Measurements from ENCODE around the gene FERMT2. TPM values are rescaled to one million over a fixed set of nuclear protein-coding genes. Genes with fewer than 3 reads are reported as not detected.
A peak's percentile ranks its signal among the peaks of the same experiment; 100 is the strongest.

The FERMT2 gene
- polyA plus RNA-seq, 2 of the 4 experiments (the other 2 are of a cell fraction): 42.9 to 102 TPM

DNA sequence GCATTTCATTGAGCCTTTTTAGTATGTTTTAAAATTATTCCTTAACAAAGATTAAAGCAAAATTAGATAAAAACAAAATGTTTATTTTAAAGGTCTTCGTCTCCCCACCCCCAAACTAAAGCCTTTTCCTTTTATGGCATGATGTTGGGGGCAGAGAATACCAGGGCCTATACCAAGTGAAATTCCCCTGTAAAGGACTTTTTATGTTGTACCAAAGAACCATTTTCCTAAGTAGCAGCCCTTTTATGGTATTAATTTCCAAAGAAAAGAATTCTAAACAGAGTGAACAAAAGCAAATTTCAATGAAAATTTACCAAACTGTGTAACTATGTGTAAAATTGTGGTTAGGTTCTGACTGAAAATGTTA, 87.5 kb downstream of the FERMT2 start:
- ATAC-seq (no peak), FAIRE-seq (no peak), DNase-seq (ENCODE audit: low read depth in 1 of 2, low spot score in 1 of 2) (no peak)
- 0 out of 3 replicates have a peak overlapping the region, but pooled peaks have one; percentile 6 for H3K4me2 ChIP-seq
- CTCF ChIA-PET: interaction anchor here (1.3 kb wide), 1 partner anchor 40 kb away, joined by 3 read pairs; no protein-coding TSS in a partner anchor
- no peak overlapping the region for H3K4me3 ChIP-seq
- POLR2A ChIA-PET: no interaction called here
- TF ChIP-seq HEYL (CRISPR knock-in tag; IDR thresholded peaks at IDR 0.05) (no peak), EHMT2 (IDR thresholded peaks at IDR 0.05; ENCODE audit: low read depth) (no peak), TFCP2L1 (CRISPR knock-in tag; IDR thresholded peaks at IDR 0.05) (no peak), ESRRA (IDR thresholded peaks at IDR 0.05; ENCODE audit: borderline replicate concordance, low read length) (no peak), ZFP36 (IDR thresholded peaks at IDR 0.05; ENCODE audit: borderline replicate concordance, partially characterized antibody) (no peak), JUNB (IDR thresholded peaks at IDR 0.05) (no peak), FOSL2 (IDR thresholded peaks at IDR 0.05) (no peak), FOSL2 (CRISPR knock-in tag; IDR thresholded peaks at IDR 0.05) (no peak)
- TF ChIP-seq, protein P1, sequence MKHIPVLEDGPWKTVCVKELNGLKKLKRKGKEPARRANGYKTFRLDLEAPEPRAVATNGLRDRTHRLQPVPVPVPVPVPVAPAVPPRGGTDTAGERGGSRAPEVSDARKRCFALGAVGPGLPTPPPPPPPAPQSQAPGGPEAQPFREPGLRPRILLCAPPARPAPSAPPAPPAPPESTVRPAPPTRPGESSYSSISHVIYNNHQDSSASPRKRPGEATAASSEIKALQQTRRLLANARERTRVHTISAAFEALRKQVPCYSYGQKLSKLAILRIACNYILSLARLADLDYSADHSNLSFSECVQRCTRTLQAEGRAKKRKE (CRISPR knock-in tag; IDR thresholded peaks at IDR 0.05; ENCODE audit: low read depth): no peak
- TF ChIP-seq, protein P2, sequence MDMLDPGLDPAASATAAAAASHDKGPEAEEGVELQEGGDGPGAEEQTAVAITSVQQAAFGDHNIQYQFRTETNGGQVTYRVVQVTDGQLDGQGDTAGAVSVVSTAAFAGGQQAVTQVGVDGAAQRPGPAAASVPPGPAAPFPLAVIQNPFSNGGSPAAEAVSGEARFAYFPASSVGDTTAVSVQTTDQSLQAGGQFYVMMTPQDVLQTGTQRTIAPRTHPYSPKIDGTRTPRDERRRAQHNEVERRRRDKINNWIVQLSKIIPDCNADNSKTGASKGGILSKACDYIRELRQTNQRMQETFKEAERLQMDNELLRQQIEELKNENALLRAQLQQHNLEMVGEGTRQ (IDR thresholded peaks at IDR 0.05): no peak
- H3K9me3 ChIP-seq: no peaks in the 10 kb centered on the region
- WGBS (ENCODE audit: missing lambda C conversion rate): 85% methylated on average over 1 of the region's 1 CpG
- peaks cover 8% of the 10 kb centered on the region; the same call in 2 of the 3 replicates for H3K4me1 ChIP-seq
- no peak overlapping the region for H3K27ac ChIP-seq

DNA sequence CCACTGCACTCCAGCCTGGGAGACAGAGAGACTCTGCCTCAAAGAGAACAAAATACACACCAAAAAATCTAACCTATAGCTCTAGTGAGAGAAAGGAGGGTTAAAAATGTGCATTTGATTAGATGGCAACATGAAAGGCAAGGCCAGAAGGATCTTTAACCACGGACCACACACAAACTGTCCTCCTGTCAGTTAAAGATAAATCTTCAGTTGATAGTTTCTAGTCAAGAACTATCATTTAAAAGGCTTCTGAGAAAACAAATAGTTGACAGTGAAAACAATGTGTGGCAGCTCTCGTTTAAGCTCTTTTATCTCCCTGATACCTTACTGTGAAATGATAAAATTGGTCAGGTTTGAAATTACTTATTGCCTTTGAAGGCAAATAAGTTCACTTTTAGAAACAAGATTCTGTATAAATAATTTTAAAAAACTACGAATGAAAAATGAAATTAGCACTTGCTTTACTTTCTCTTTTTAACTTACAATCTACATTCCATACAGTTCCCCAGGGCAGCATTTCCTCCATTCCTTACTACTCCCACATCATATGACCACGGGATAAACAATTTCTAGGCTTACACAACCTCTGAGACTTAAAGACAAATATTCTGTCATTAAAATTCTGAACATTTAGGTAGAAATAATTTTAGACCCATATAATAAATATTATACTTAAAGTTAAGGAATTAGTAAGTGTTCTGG, 88.1 kb downstream of the FERMT2 start:
- CTCF ChIA-PET: interaction anchor here (1.3 kb wide), 1 partner anchor 39 kb away, joined by 3 read pairs; no protein-coding TSS in a partner anchor
- no peak for FAIRE-seq

DNA sequence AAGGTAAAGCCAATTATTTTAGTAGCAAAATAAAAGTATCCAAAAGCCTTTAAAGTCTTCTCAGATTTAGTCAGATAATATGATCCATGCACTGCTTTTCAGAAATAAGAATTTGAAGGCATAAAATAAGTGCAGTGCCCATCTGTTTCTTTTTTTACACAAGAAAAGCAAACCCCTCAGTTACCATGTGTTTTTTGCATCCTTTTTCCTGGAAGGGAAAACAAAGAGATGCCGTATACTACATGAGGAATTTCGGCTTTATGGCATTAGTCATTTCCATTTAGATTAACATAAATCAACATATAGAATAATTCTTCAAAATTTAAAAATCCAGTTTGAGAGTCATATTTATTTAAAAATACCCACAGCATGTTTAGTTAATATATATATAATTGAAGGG, 89.4 kb downstream of the FERMT2 start:
- H3K27ac ChIP-seq: no peak overlapping the region
- H3K9me3 ChIP-seq: no peaks in the 10 kb centered on the region
- ChIA-PET POLR2A (interaction anchor here (1.1 kb wide), 1 partner anchor 90 kb away, joined by 3 read pairs; the partner anchor contains the start of gene FERMT2), CTCF (no interaction called here)
- FAIRE-seq (no peak), ATAC-seq (no peak), DNase-seq (ENCODE audit: low read depth in 1 of 2, low spot score in 1 of 2) (no peak)
- H3K4me2 ChIP-seq: no peak overlapping the region
- H3K4me1 ChIP-seq: peaks cover 8% of the 10 kb centered on the region; the same call in 2 of the 3 replicates
- WGBS (ENCODE audit: missing lambda C conversion rate): 88% methylated on average over 2 of the region's 2 CpGs
- H3K4me3 ChIP-seq: no peak overlapping the region
- TF ChIP-seq FOSB (CRISPR knock-in tag; IDR thresholded peaks at IDR 0.05) (no peak), RNF2 (IDR thresholded peaks at IDR 0.05; ENCODE audit: borderline replicate concordance, low read depth) (no peak), FOSL2 (IDR thresholded peaks at IDR 0.05) (no peak), FOSL2 (CRISPR knock-in tag; IDR thresholded peaks at IDR 0.05) (no peak), ESRRA (IDR thresholded peaks at IDR 0.05; ENCODE audit: borderline replicate concordance, low read length) (no peak), POLR2AphosphoS2 (conservative IDR thresholded peaks at IDR 0.05; ENCODE audit: low read length) (no peak), EP300 (IDR thresholded peaks at IDR 0.05) (no peak)
- TF ChIP-seq, protein P2 (IDR thresholded peaks at IDR 0.05): no peak
- TF ChIP-seq, protein P3, sequence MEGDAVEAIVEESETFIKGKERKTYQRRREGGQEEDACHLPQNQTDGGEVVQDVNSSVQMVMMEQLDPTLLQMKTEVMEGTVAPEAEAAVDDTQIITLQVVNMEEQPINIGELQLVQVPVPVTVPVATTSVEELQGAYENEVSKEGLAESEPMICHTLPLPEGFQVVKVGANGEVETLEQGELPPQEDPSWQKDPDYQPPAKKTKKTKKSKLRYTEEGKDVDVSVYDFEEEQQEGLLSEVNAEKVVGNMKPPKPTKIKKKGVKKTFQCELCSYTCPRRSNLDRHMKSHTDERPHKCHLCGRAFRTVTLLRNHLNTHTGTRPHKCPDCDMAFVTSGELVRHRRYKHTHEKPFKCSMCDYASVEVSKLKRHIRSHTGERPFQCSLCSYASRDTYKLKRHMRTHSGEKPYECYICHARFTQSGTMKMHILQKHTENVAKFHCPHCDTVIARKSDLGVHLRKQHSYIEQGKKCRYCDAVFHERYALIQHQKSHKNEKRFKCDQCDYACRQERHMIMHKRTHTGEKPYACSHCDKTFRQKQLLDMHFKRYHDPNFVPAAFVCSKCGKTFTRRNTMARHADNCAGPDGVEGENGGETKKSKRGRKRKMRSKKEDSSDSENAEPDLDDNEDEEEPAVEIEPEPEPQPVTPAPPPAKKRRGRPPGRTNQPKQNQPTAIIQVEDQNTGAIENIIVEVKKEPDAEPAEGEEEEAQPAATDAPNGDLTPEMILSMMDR (IDR thresholded peaks at IDR 0.05): no peak

More for the DNA sequence above, 88.1 kb downstream of the FERMT2 start:
- H3K4me1 ChIP-seq: peaks cover 8% of the 10 kb centered on the region; the same call in 2 of the 3 replicates
- H3K27ac ChIP-seq: no peak overlapping the region
- no peak for TF ChIP-seq HOXA7 (CRISPR knock-in tag; IDR thresholded peaks at IDR 0.05)
- TF ChIP-seq CBX2 (IDR thresholded peaks at IDR 0.05; ENCODE audit: borderline replicate concordance, low read depth): no peak
- TF ChIP-seq MAZ (IDR thresholded peaks at IDR 0.05; ENCODE audit: borderline replicate concordance, low read depth, low read length): no peak
- DNase-seq (ENCODE audit: low read depth in 1 of 2, low spot score in 1 of 2) (no peak), ATAC-seq (no peak)
- no peak overlapping the region for H3K4me3 ChIP-seq
- POLR2A ChIA-PET: no interaction called here
- 70% methylated on average over 4 of the region's 4 CpGs for WGBS (ENCODE audit: missing lambda C conversion rate)
- H3K4me2 ChIP-seq: 0 out of 3 replicates have a peak overlapping the region, but pooled peaks have one; percentile 6
- H3K9me3 ChIP-seq: no peaks in the 10 kb centered on the region
